ENCODE measurements around the gene CHST5. TPM values are rescaled to one million over a fixed set of nuclear protein-coding genes. Genes with fewer than 3 reads are reported as not detected.

Gene CHST5
- total RNA-seq, 2 donors from 2014 or later: 0.26 to 1.1 TPM

GRCh38 chr16:75570396-75571065, 34.6 kb upstream of the CHST5 start:
- peaks cover 4% of the 10 kb centered on the region for H3K4me1 ChIP-seq (ENCODE audit: control insufficient read depth, insufficient read depth, low read length)
- peaks cover 59% of the 10 kb centered on the region for H3K36me3 Mint-ChIP-seq (ENCODE audit: low read depth)
- H3K36me3 ChIP-seq (ENCODE audit: control insufficient read depth, insufficient read depth, low read length): peaks cover 75% of the 10 kb centered on the region
- H3K4me1 Mint-ChIP-seq: peaks cover 11% of the 10 kb centered on the region
- no peak for TF ChIP-seq CTCF (conservative IDR thresholded peaks at IDR 0.05)
- no peaks in the 10 kb centered on the region for H3K27me3 Mint-ChIP-seq (ENCODE audit: insufficient read depth)
- H3K9ac ChIP-seq (ENCODE audit: extremely low read depth, low read length, poor library complexity, severe bottlenecking): no peak overlapping the region
- H3K27ac Mint-ChIP-seq: no peak overlapping the region
- no peaks in the 10 kb centered on the region for H3K27me3 ChIP-seq (ENCODE audit: control insufficient read depth, insufficient read depth, low read length, poor library complexity, severe bottlenecking)
- H3K9me3 Mint-ChIP-seq: no peaks in the 10 kb centered on the region
- no peak for DNase-seq
- 93 to 96% methylated on average over 3 to 5 of the region's 5 CpGs for WGBS, 2 experiments (ENCODE audit: insufficient coverage in 1 of 2, insufficient read length in 1 of 2)
- no peaks in the 10 kb centered on the region for H3K9me3 ChIP-seq (ENCODE audit: control insufficient read depth, low read length)
- no peak overlapping the region for H3K4me3 ChIP-seq (ENCODE audit: low read length)
- H3K4me3 Mint-ChIP-seq: no peak overlapping the region
- no peak overlapping the region for H3K27ac ChIP-seq (ENCODE audit: low read depth, low read length)

- Mint-ChIP-seq H3K27me3 (ENCODE audit: insufficient read depth) (no peaks in the 10 kb centered on the region), H3K36me3 (ENCODE audit: low read depth) (peaks cover 38% of the 10 kb centered on the region), H3K9me3 (no peaks in the 10 kb centered on the region), H3K4me1 (peaks cover 15% of the 10 kb centered on the region), H3K4me3 (peak overlapping the region; percentile 86), H3K27ac (peak overlapping the region; percentile 75)
- H3K9ac ChIP-seq (ENCODE audit: extremely low read depth, low read length, poor library complexity, severe bottlenecking): no peak overlapping the region
- no peak overlapping the region for H3K4me3 ChIP-seq (ENCODE audit: low read length)
- no peaks in the 10 kb centered on the region for H3K27me3 ChIP-seq (ENCODE audit: control insufficient read depth, insufficient read depth, low read length, poor library complexity, severe bottlenecking)
- H3K27ac ChIP-seq (ENCODE audit: low read depth, low read length): no peak overlapping the region
- peaks cover 54% of the 10 kb centered on the region for H3K36me3 ChIP-seq (ENCODE audit: control insufficient read depth, insufficient read depth, low read length)
- WGBS, 2 experiments (ENCODE audit: insufficient coverage in 1 of 2, insufficient read length in 1 of 2): 93 to 96% methylated on average over 4 of the region's 4 CpGs
- no peak for TF ChIP-seq CTCF (conservative IDR thresholded peaks at IDR 0.05)
- no peaks in the 10 kb centered on the region for H3K9me3 ChIP-seq (ENCODE audit: control insufficient read depth, low read length)
- no peak for DNase-seq
- H3K4me1 ChIP-seq (ENCODE audit: control insufficient read depth, insufficient read depth, low read length): peaks cover 4% of the 10 kb centered on the region
These were observed 32.0 kb upstream of the CHST5 start for GRCh38 chr16:75567911-75568310.

- Mint-ChIP-seq H3K27me3 (ENCODE audit: insufficient read depth) (no peaks in the 10 kb centered on the region), H3K27ac (no peak overlapping the region), H3K36me3 (ENCODE audit: low read depth) (peaks cover 30% of the 10 kb centered on the region), H3K4me1 (peaks cover 15% of the 10 kb centered on the region), H3K9me3 (no peaks in the 10 kb centered on the region), H3K4me3 (peak overlapping the region; percentile 86)
- WGBS, 2 experiments (ENCODE audit: insufficient coverage in 1 of 2, insufficient read length in 1 of 2): 5 to 12% methylated on average over 17 to 32 of the region's 32 CpGs
- H3K36me3 ChIP-seq (ENCODE audit: control insufficient read depth, insufficient read depth, low read length): peaks cover 43% of the 10 kb centered on the region
- no peak overlapping the region for H3K27ac ChIP-seq (ENCODE audit: low read depth, low read length)
- no peaks in the 10 kb centered on the region for H3K9me3 ChIP-seq (ENCODE audit: control insufficient read depth, low read length)
- H3K4me1 ChIP-seq (ENCODE audit: control insufficient read depth, insufficient read depth, low read length): peaks cover 4% of the 10 kb centered on the region
- peak; percentile 62 for DNase-seq
- TF ChIP-seq CTCF (conservative IDR thresholded peaks at IDR 0.05): no peak
- peak overlapping the region; percentile 98 for H3K4me3 ChIP-seq (ENCODE audit: low read length)
- H3K9ac ChIP-seq (ENCODE audit: extremely low read depth, low read length, poor library complexity, severe bottlenecking): peak overlapping the region; percentile 44
- H3K27me3 ChIP-seq (ENCODE audit: control insufficient read depth, insufficient read depth, low read length, poor library complexity, severe bottlenecking): no peaks in the 10 kb centered on the region
These were observed 30.9 kb upstream of the CHST5 start for GRCh38 chr16:75566758-75567255.

Measured in endodermal cell (in vitro differentiated cells).